ENCODE data around the gene FIGNL2. TPM values are rescaled to one million over a fixed set of nuclear protein-coding genes. Genes with fewer than 3 reads are reported as not detected.

The FIGNL2 gene
- total and polyA plus RNA-seq, 9 of the 15 experiments (the other 6 are each of a cell fraction or from before 2014, with no cell fraction given), result 0.01 TPM; not detected in 8

DNA sequence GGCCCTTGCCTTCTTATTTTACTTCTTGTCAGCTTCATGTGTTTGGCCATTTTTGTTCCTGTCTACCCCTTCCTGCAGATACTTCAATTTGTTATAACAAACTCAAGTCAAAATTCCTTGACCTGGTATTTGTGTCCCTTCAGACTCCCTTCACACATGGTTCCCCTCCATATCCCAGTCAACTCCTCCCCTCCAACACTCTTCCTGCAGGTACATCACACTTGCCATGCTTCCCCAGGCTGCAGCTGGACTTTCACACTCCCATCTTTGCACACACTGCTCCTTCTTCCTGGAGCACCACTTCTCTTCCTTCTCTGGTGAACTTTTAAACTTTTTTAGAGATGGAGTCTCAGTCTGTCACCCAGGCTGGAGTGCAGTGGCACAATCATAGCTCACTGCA is 18.9 kb upstream of the FIGNL2 start (continued):
- TF ChIP-seq MAFK (IDR thresholded peaks at IDR 0.05; ENCODE audit: low read length) (no peak), RFX7 (CRISPR knock-in tag; IDR thresholded peaks at IDR 0.05) (no peak), TAF15 (IDR thresholded peaks at IDR 0.05; ENCODE audit: low read depth, low read length) (no peak)

DNA sequence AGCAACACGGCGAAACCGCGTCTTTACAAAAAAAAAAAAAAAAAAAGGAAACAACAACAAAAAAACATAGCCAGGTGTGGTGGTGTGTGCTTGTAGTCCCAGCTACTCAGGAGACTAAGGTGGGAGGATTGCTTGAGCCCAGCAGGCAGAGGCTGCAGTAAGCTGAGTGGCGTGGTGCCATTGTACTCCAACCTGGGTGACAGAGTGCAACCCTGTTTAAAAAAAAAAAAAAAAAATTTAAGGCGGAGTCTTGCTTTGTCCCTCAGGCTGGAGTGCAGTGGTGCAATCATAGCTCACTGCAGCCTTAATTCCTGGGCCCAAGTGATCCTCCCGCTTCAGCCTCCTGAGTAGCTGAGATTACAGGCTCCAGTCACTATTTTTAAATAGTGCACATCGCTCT is 18.2 kb upstream of the FIGNL2 start:
- 24% methylated on average over 4 of the region's 8 CpGs for WGBS (ENCODE audit: insufficient coverage, low coverage, missing lambda C conversion rate)
- FAIRE-seq (no peak), ATAC-seq (no peak), DNase-seq (ENCODE audit: extremely low read depth in 1 of 4, low spot score in 3 of 4) (no peak)
- TF ChIP-seq FOSL1 (tag; conservative IDR thresholded peaks at IDR 0.05), result no peak
- no peak for TF ChIP-seq EGR1 (conservative IDR thresholded peaks at IDR 0.05)
- TF ChIP-seq POLR2AphosphoS5 (IDR thresholded peaks at IDR 0.05; ENCODE audit: control insufficient read depth, insufficient read depth, low read depth, low read length), result no peak
- no peak for TF ChIP-seq SMAD2 (IDR thresholded peaks at IDR 0.05; ENCODE audit: low read depth, low read length)
- TF ChIP-seq NR4A1 (CRISPR knock-in tag; IDR thresholded peaks at IDR 0.05), result no peak
- no peak for TF ChIP-seq NR4A1 (tag; IDR thresholded peaks at IDR 0.05)
- TF ChIP-seq ETV5 (CRISPR knock-in tag; IDR thresholded peaks at IDR 0.05; ENCODE audit: low read depth), result no peak
- TF ChIP-seq ZC3H4 (CRISPR knock-in tag; IDR thresholded peaks at IDR 0.05; ENCODE audit: borderline replicate concordance), result no peak
- no peak for TF ChIP-seq SPI1 (IDR thresholded peaks at IDR 0.05; ENCODE audit: borderline replicate concordance, low read depth, low read length)
- no peak for TF ChIP-seq PKNOX1 (IDR thresholded peaks at IDR 0.05)
- no peak for TF ChIP-seq SNIP1 (IDR thresholded peaks at IDR 0.05; ENCODE audit: low read depth)
- no peak for TF ChIP-seq RBM34 (IDR thresholded peaks at IDR 0.05; ENCODE audit: borderline replicate concordance, insufficient read depth, low read length)
- TF ChIP-seq, protein P1, sequence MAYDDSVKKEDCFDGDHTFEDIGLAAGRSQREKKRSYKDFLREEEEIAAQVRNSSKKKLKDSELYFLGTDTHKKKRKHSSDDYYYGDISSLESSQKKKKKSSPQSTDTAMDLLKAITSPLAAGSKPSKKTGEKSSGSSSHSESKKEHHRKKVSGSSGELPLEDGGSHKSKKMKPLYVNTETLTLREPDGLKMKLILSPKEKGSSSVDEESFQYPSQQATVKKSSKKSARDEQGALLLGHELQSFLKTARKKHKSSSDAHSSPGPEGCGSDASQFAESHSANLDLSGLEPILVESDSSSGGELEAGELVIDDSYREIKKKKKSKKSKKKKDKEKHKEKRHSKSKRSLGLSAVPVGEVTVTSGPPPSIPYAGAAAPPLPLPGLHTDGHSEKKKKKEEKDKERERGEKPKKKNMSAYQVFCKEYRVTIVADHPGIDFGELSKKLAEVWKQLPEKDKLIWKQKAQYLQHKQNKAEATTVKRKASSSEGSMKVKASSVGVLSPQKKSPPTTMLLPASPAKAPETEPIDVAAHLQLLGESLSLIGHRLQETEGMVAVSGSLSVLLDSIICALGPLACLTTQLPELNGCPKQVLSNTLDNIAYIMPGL (CRISPR knock-in tag; IDR thresholded peaks at IDR 0.05), result no peak
- TF ChIP-seq MXI1 (IDR thresholded peaks at IDR 0.05; ENCODE audit: low read depth, low read length), result no peak
- TF ChIP-seq TAF9B (IDR thresholded peaks at IDR 0.05; ENCODE audit: partially characterized antibody), result no peak
- no peak for TF ChIP-seq ELF1 (tag; IDR thresholded peaks at IDR 0.05)
- TF ChIP-seq HOXB6 (CRISPR knock-in tag; IDR thresholded peaks at IDR 0.05; ENCODE audit: borderline replicate concordance), result no peak
- no peak for TF ChIP-seq JUN (IDR thresholded peaks at IDR 0.05; ENCODE audit: borderline replicate concordance, low read depth, low read length)
- no peak for TF ChIP-seq JUN (CRISPR knock-in tag; IDR thresholded peaks at IDR 0.05; ENCODE audit: borderline replicate concordance)
- ChIA-PET CTCF (ENCODE audit: low intra/inter-chr PET ratio) (interaction anchor here (0.7 kb wide), 1 partner anchor 790 kb away, joined by 6 read pairs; no protein-coding TSS in a partner anchor), POLR2A (interaction anchor here (0.6 kb wide), 2 partner anchors 201 to 577 kb away, joined by 3 to 5 read pairs; no protein-coding TSS in a partner anchor)
- Histone ChIP-seq H3K4me3 (no peak overlapping the region), H3K9me1 (ENCODE audit: control insufficient read depth, insufficient read depth, low read length) (no peaks in the 10 kb centered on the region), H3K27me3 (ENCODE audit: control insufficient read depth in 2 of 2, insufficient read depth in 2 of 2, low read length in 2 of 2) (peaks cover 50 to 91% of the 10 kb centered on the region in 2 experiments), H3K36me3 (ENCODE audit: control insufficient read depth, insufficient read depth, low read length) (no peaks in the 10 kb centered on the region), H2AFZ (ENCODE audit: low read depth, low read length) (no peak overlapping the region), H3K79me2 (ENCODE audit: control insufficient read depth, insufficient read depth, low read length) (no peaks in the 10 kb centered on the region), H3K9me3 (replicated peaks; ENCODE audit: control insufficient read depth, insufficient read depth, low read depth, low read length) (no peaks in the 10 kb centered on the region), H3K27ac (ENCODE audit: extremely low read depth, low read depth, low read length) (no peak overlapping the region), H3K4me1 (replicated peaks in 1 of 2; ENCODE audit: control insufficient read depth in 2 of 2, insufficient read depth in 2 of 2, low read length in 2 of 2) (peaks cover 2 to 27% of the 10 kb centered on the region in 2 experiments; a peak in 4 of 5 replicates), H3K4me2 (ENCODE audit: insufficient read depth, low read length) (no peak overlapping the region), H3K9ac (ENCODE audit: insufficient read depth in 1 of 2, low read depth in 2 of 2, low read length in 2 of 2) (no peak overlapping the region), H4K20me1 (replicated peaks; ENCODE audit: control insufficient read depth, insufficient read depth, low read length) (peaks cover 9% of the 10 kb centered on the region)
- intact Hi-C loops (cut with micrococcal nuclease), result no loop called here
- no TSS peak for BruUV-seq (replicated peaks)
- in situ Hi-C loops (cut with MboI), result no loop called here

Measured in K562 (cell line).